Measurements from ENCODE around the gene TMEM169. TPM values are rescaled to one million over a fixed set of nuclear protein-coding genes. Genes with fewer than 3 reads are reported as not detected.

The TMEM169 gene
- total and polyA plus RNA-seq, 4 donors: 7.7 to 21.1 (median 18.8) TPM

- H3K27me3 ChIP-seq (ENCODE audit: control insufficient read depth, insufficient read depth, low read length): no peaks in the 10 kb centered on the region
- no peaks in the 10 kb centered on the region for H3K4me1 ChIP-seq (ENCODE audit: control insufficient read depth, insufficient read depth, low read length)
- no peaks in the 10 kb centered on the region for H3K36me3 ChIP-seq (ENCODE audit: control insufficient read depth, insufficient read depth, low read length)
- H3K27ac ChIP-seq (ENCODE audit: low read depth, low read length): no peak overlapping the region
- 91% methylated on average over 1 of the region's 2 CpGs for WGBS (ENCODE audit: insufficient coverage)
- H3K9me3 ChIP-seq (ENCODE audit: control insufficient read depth, insufficient read depth, low read length): no peaks in the 10 kb centered on the region
- DNase-seq (ENCODE audit: low read depth in 4 of 6, low spot score in 6 of 6): no peak
- no peak overlapping the region for H3K4me3 ChIP-seq (ENCODE audit: low read depth, low read length)
Observed at GRCh38 chr2:216069028-216069427, 12.7 kb upstream of the TMEM169 start.

GRCh38 chr2:216070195-216070594, 11.5 kb upstream of the TMEM169 start:
- Histone ChIP-seq H3K36me3 (ENCODE audit: control insufficient read depth, insufficient read depth, low read length) (peaks cover 3% of the 10 kb centered on the region), H3K27me3 (ENCODE audit: control insufficient read depth, insufficient read depth, low read length) (no peaks in the 10 kb centered on the region), H3K4me1 (ENCODE audit: control insufficient read depth, insufficient read depth, low read length) (no peaks in the 10 kb centered on the region), H3K9me3 (ENCODE audit: control insufficient read depth, insufficient read depth, low read length) (no peaks in the 10 kb centered on the region), H3K4me3 (ENCODE audit: low read depth, low read length) (no peak overlapping the region), H3K27ac (ENCODE audit: low read depth, low read length) (no peak overlapping the region)
- DNase-seq (ENCODE audit: low read depth in 4 of 6, low spot score in 6 of 6): no peak
- 100% methylated on average over 1 of the region's 6 CpGs for WGBS (ENCODE audit: insufficient coverage)

- H3K9me3 ChIP-seq (ENCODE audit: control insufficient read depth, insufficient read depth, low read length): no peaks in the 10 kb centered on the region
- H3K4me3 ChIP-seq (ENCODE audit: low read depth, low read length): no peak overlapping the region
- H3K36me3 ChIP-seq (ENCODE audit: control insufficient read depth, insufficient read depth, low read length): peaks cover 3% of the 10 kb centered on the region
- WGBS (ENCODE audit: insufficient coverage): 92% methylated on average over 2 of the region's 12 CpGs
- H3K27me3 ChIP-seq (ENCODE audit: control insufficient read depth, insufficient read depth, low read length): no peaks in the 10 kb centered on the region
- peak in 1 of 6 donors; percentile 69 for DNase-seq (ENCODE audit: low read depth in 4 of 6, low spot score in 6 of 6)
- H3K27ac ChIP-seq (ENCODE audit: low read depth, low read length): no peak overlapping the region
- no peaks in the 10 kb centered on the region for H3K4me1 ChIP-seq (ENCODE audit: control insufficient read depth, insufficient read depth, low read length)
Observed at GRCh38 chr2:216071111-216071851, 10.4 kb upstream of the TMEM169 start.

- Histone ChIP-seq H3K9me3 (ENCODE audit: control insufficient read depth, insufficient read depth, low read length) (no peaks in the 10 kb centered on the region), H3K36me3 (ENCODE audit: control insufficient read depth, insufficient read depth, low read length) (peaks cover 3% of the 10 kb centered on the region), H3K27me3 (ENCODE audit: control insufficient read depth, insufficient read depth, low read length) (no peaks in the 10 kb centered on the region), H3K27ac (ENCODE audit: low read depth, low read length) (no peak overlapping the region), H3K4me3 (ENCODE audit: low read depth, low read length) (no peak overlapping the region), H3K4me1 (ENCODE audit: control insufficient read depth, insufficient read depth, low read length) (no peaks in the 10 kb centered on the region)
- DNase-seq (ENCODE audit: low read depth in 4 of 6, low spot score in 6 of 6): no peak
Observed at GRCh38 chr2:216072473-216072872, 9.2 kb upstream of the TMEM169 start.

GRCh38 chr2:216073773-216074172, 7.9 kb upstream of the TMEM169 start:
- Histone ChIP-seq H3K4me1 (ENCODE audit: control insufficient read depth, insufficient read depth, low read length) (no peaks in the 10 kb centered on the region), H3K36me3 (ENCODE audit: control insufficient read depth, insufficient read depth, low read length) (peaks cover 3% of the 10 kb centered on the region), H3K9me3 (ENCODE audit: control insufficient read depth, insufficient read depth, low read length) (no peaks in the 10 kb centered on the region), H3K4me3 (ENCODE audit: low read depth, low read length) (no peak overlapping the region), H3K27me3 (ENCODE audit: control insufficient read depth, insufficient read depth, low read length) (no peaks in the 10 kb centered on the region), H3K27ac (ENCODE audit: low read depth, low read length) (no peak overlapping the region)
- DNase-seq (ENCODE audit: low read depth in 4 of 6, low spot score in 6 of 6): no peak

GRCh38 chr2:216074380-216074779, 7.3 kb upstream of the TMEM169 start:
- no peak for DNase-seq (ENCODE audit: low read depth in 4 of 6, low spot score in 6 of 6)
- no peaks in the 10 kb centered on the region for H3K4me1 ChIP-seq (ENCODE audit: control insufficient read depth, insufficient read depth, low read length)
- whole genome bisulfite sequencing (ENCODE audit: insufficient coverage): no CpG with 5 or more reads among the region's 1 CpG
- no peak overlapping the region for H3K4me3 ChIP-seq (ENCODE audit: low read depth, low read length)
- H3K9me3 ChIP-seq (ENCODE audit: control insufficient read depth, insufficient read depth, low read length): no peaks in the 10 kb centered on the region
- no peak overlapping the region for H3K27ac ChIP-seq (ENCODE audit: low read depth, low read length)
- peaks cover 3% of the 10 kb centered on the region for H3K36me3 ChIP-seq (ENCODE audit: control insufficient read depth, insufficient read depth, low read length)
- H3K27me3 ChIP-seq (ENCODE audit: control insufficient read depth, insufficient read depth, low read length): no peaks in the 10 kb centered on the region

- Histone ChIP-seq H3K36me3 (ENCODE audit: control insufficient read depth, insufficient read depth, low read length) (peaks cover 3% of the 10 kb centered on the region), H3K4me3 (ENCODE audit: low read depth, low read length) (no peak overlapping the region), H3K27me3 (ENCODE audit: control insufficient read depth, insufficient read depth, low read length) (no peaks in the 10 kb centered on the region), H3K4me1 (ENCODE audit: control insufficient read depth, insufficient read depth, low read length) (no peaks in the 10 kb centered on the region), H3K27ac (ENCODE audit: low read depth, low read length) (no peak overlapping the region), H3K9me3 (ENCODE audit: control insufficient read depth, insufficient read depth, low read length) (no peaks in the 10 kb centered on the region)
- WGBS (ENCODE audit: insufficient coverage): no CpG with 5 or more reads among the region's 1 CpG
- DNase-seq (ENCODE audit: low read depth in 4 of 6, low spot score in 6 of 6): no peak
Observed at GRCh38 chr2:216074794-216075193, 6.9 kb upstream of the TMEM169 start.

- no peak for DNase-seq (ENCODE audit: low read depth in 4 of 6, low spot score in 6 of 6)
- Histone ChIP-seq H3K9me3 (ENCODE audit: control insufficient read depth, insufficient read depth, low read length) (no peaks in the 10 kb centered on the region), H3K27ac (ENCODE audit: low read depth, low read length) (no peak overlapping the region), H3K36me3 (ENCODE audit: control insufficient read depth, insufficient read depth, low read length) (peaks cover 3% of the 10 kb centered on the region), H3K4me1 (ENCODE audit: control insufficient read depth, insufficient read depth, low read length) (no peaks in the 10 kb centered on the region), H3K27me3 (ENCODE audit: control insufficient read depth, insufficient read depth, low read length) (no peaks in the 10 kb centered on the region), H3K4me3 (ENCODE audit: low read depth, low read length) (no peak overlapping the region)
- WGBS (ENCODE audit: insufficient coverage): 96% methylated on average over 4 of the region's 6 CpGs
Observed at GRCh38 chr2:216075510-216076485, 5.9 kb upstream of the TMEM169 start.

- DNase-seq (ENCODE audit: low read depth in 4 of 6, low spot score in 6 of 6): no peak
- Histone ChIP-seq H3K4me3 (ENCODE audit: low read depth, low read length) (no peak overlapping the region), H3K27me3 (ENCODE audit: control insufficient read depth, insufficient read depth, low read length) (no peaks in the 10 kb centered on the region), H3K27ac (ENCODE audit: low read depth, low read length) (no peak overlapping the region), H3K4me1 (ENCODE audit: control insufficient read depth, insufficient read depth, low read length) (peaks cover 12% of the 10 kb centered on the region), H3K9me3 (ENCODE audit: control insufficient read depth, insufficient read depth, low read length) (no peaks in the 10 kb centered on the region), H3K36me3 (ENCODE audit: control insufficient read depth, insufficient read depth, low read length) (peaks cover 3% of the 10 kb centered on the region)
- whole genome bisulfite sequencing (ENCODE audit: insufficient coverage): no CpG with 5 or more reads among the region's 1 CpG
Observed at GRCh38 chr2:216078776-216079175, 2.9 kb upstream of the TMEM169 start.

Measured in spinal cord (tissue), 10 donors.